ENCODE measurements around the gene GPRC6A.

Gene GPRC6A

DNA sequence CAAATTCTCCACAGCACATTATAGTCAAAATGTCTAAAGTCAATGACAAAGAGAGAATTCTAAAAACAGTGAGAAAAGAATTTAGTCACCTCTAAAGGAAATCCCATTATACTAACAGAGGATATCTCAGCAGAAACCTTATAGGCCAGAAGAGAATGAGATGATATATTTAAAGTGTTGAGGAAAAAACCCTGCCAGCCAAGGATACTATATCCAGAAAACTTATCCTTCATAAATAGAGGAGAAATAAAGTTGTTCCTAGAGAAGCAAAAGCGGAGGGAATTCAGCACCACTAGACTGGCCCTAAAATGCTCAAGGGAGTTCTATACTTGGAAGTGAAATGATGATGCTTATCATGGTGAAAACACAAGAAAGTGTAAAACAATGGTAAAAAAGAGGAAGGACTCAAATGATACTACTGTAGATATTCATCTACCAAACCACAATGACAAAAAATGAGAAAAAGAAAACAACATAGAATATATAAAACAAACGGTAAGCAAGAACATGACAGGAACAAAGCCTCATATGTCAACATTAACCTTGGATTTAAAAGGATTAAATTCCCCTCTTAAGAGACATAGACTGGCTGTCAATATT is 16.7 kb downstream of the GPRC6A start:
- Mint-ChIP-seq H3K27ac (no peak overlapping the region), H3K4me1 (no peaks in the 10 kb centered on the region), H3K4me3 (no peak overlapping the region), H3K36me3 (no peaks in the 10 kb centered on the region), H3K9me3 (peaks cover 11% of the 10 kb centered on the region)
- ATAC-seq (no peak), DNase-seq (ENCODE audit: low spot score in 2 of 2) (no peak)

DNA sequence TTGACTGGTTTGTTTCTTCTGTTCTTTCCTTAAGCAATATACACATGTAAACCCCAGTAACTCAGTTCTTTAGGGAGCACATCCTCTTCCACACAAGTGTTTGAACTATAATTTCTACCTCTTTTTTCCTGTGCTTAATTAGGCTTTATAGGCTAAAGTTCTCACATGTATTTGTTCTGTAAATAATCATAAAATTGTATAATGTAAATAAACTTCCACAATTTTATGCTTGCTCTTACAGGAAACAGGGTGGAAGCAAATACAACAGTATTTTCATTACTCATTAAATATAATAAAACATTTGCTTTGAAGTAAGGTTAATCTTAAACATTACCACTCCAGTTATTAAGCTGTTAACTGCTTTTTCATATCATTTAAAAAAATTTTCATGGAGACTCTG is 26.9 kb downstream of the GPRC6A start:
- DNase-seq (ENCODE audit: low spot score in 2 of 2) (no peak), ATAC-seq (no peak)
- no peaks in the 10 kb centered on the region for H3K36me3 Mint-ChIP-seq
- no peak overlapping the region for H3K27ac Mint-ChIP-seq
- H3K4me1 Mint-ChIP-seq: no peaks in the 10 kb centered on the region
- H3K9me3 Mint-ChIP-seq: no peaks in the 10 kb centered on the region
- H3K4me3 Mint-ChIP-seq: no peak overlapping the region

DNA sequence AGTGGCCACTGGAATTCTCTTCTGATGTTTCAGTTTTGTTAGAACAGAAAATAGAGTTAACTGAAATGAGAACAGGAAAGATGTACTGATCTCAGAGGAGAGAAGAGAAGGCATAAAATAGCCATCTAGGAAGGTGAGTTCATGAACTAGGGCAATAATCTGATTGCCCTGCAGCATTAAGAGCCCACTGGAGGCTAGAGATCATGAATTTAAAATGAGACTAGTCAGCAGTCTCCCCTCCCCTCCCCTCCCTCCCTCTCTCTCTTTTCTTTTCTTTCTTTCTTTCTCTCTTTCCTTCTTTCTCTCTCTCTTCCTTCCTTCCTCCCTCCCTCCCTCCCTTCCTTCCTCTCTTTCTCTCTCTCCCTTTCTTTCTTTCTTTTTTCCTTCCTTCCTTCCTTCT is 28.9 kb downstream of the GPRC6A start:
- DNase-seq (ENCODE audit: low spot score in 2 of 2) (no peak), ATAC-seq (no peak)
- no peak overlapping the region for H3K4me3 Mint-ChIP-seq
- H3K9me3 Mint-ChIP-seq: no peaks in the 10 kb centered on the region
- no peaks in the 10 kb centered on the region for H3K36me3 Mint-ChIP-seq
- H3K4me1 Mint-ChIP-seq: no peaks in the 10 kb centered on the region
- H3K27ac Mint-ChIP-seq: no peak overlapping the region

DNA sequence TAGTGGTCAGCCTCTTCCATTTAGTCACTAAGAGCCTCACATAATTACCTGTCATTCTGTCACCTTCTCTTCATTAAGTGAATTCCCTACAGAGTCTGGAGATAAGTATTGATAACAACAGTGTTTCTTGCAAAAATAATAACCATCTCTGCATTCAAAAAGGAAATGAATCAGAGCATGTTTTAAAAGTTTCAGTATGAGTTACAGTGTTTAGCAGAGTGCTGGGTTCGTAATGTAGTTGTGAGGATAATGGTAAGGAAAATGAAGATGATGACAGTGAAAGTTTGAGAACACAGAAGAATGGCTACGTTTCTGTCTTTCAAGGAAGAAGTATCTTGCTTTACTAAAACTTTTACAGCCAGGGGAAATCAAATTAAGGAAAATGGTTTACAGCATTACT is 31.3 kb downstream of the GPRC6A start:
- DNase-seq (ENCODE audit: low spot score in 2 of 2): no peak
- no peaks in the 10 kb centered on the region for H3K9me3 Mint-ChIP-seq
- no peak overlapping the region for H3K4me3 Mint-ChIP-seq
- H3K4me1 Mint-ChIP-seq: no peaks in the 10 kb centered on the region
- no peaks in the 10 kb centered on the region for H3K36me3 Mint-ChIP-seq
- peak; percentile 40 for ATAC-seq
- no peak overlapping the region for H3K27ac Mint-ChIP-seq

DNA sequence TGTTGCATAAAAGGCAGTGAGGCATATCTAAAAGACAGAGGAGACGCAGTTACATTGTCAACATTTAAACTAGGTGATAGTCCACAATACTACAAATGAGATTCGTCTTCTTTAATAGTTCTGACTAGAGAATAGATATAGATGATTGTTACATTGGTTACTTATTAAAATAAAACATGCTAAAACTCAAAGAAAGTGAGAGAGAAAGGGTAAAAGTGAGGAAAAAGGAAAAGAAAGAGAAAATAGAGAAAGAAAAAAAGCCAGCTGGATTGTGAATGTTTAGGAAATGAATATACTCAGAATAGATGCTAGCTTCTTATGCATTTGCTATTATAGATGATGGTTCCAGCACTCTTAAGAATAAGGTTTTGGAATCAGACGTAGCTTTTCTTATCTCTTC is 35.7 kb downstream of the GPRC6A start:
- Mint-ChIP-seq H3K27ac (no peak overlapping the region), H3K36me3 (no peaks in the 10 kb centered on the region), H3K4me3 (no peak overlapping the region), H3K4me1 (no peaks in the 10 kb centered on the region), H3K9me3 (no peaks in the 10 kb centered on the region)
- no peak for DNase-seq (ENCODE audit: low spot score in 2 of 2)
- no peak for ATAC-seq

DNA sequence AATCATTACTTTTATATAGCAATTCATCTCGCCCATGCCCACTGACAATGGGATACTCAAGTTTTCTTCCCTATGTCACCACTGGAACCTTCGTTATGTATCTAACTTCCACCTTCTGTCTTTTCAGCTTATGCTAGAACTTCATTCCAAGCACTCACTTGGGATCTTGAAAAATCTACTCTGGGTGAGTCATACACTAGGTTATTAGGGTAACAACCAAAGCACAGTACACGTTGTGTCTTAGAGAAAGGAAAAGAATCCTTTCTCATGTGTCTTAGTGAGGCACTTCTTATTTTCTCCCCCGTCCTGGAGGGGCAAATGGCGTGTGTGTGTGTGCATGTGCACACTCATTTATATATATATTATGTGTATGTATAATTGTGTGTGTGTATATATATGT is 45.0 kb downstream of the GPRC6A start:
- Mint-ChIP-seq H3K36me3 (no peaks in the 10 kb centered on the region), H3K9me3 (no peaks in the 10 kb centered on the region), H3K27ac (no peak overlapping the region), H3K4me1 (no peaks in the 10 kb centered on the region), H3K4me3 (no peak overlapping the region)
- DNase-seq (ENCODE audit: low spot score in 2 of 2): no peak
- ATAC-seq: no peak

DNA sequence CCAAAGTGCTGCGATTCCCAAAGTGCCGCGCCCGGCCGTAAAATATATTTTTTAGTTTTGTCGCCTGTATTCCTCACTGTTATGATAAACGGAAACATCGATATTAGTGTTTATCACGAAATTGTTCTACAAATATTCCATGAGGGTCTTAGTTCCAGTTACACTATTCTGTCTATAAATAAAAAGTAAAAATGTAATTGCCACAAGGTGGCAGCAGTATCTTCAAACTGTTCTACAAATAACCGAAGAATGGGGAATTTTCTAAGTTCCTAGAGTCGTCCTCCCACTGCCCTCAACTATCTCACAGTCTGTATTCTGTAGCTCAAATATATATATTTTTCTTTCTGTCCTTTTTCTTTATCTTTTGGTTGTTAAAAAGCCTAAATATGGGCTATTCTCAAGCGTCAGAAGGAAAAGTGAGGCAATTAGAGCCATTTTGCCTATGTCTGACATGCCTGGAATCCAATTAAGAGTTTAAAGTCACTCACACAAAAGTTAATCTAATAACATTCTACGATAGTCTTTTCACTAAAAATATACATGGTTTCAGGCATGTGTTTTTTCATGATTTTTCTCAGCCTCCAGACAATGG is 49.2 kb downstream of the GPRC6A start:
- H3K9me3 Mint-ChIP-seq: no peaks in the 10 kb centered on the region
- no peak for DNase-seq (ENCODE audit: low spot score in 2 of 2)
- ATAC-seq: no peak
- no peak overlapping the region for H3K27ac Mint-ChIP-seq
- no peaks in the 10 kb centered on the region for H3K4me1 Mint-ChIP-seq
- no peak overlapping the region for H3K4me3 Mint-ChIP-seq
- no peaks in the 10 kb centered on the region for H3K36me3 Mint-ChIP-seq

DNA sequence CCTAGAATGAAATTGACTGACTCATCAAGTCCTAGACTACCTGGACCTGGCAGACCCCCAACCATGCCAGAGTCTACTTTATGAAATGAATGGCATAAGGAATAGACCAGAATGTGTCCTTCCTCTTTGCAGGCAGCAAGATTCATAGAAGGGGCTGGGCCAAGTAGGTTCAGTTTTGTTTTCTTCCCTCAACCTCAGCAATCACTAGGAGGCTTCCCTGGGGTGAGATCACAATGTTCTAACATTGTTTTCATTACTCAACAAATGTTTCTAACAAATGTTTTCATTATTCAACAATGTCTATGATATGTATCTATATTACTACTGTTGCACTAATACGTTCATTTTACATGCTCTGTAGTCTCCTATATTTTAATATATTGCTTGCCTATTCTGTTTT is 55.0 kb downstream of the GPRC6A start:
- no peaks in the 10 kb centered on the region for H3K4me1 Mint-ChIP-seq
- DNase-seq (ENCODE audit: low spot score in 2 of 2) (no peak), ATAC-seq (no peak)
- no peaks in the 10 kb centered on the region for H3K9me3 Mint-ChIP-seq
- H3K4me3 Mint-ChIP-seq: no peak overlapping the region
- no peak overlapping the region for H3K27ac Mint-ChIP-seq
- no peaks in the 10 kb centered on the region for H3K36me3 Mint-ChIP-seq

DNA sequence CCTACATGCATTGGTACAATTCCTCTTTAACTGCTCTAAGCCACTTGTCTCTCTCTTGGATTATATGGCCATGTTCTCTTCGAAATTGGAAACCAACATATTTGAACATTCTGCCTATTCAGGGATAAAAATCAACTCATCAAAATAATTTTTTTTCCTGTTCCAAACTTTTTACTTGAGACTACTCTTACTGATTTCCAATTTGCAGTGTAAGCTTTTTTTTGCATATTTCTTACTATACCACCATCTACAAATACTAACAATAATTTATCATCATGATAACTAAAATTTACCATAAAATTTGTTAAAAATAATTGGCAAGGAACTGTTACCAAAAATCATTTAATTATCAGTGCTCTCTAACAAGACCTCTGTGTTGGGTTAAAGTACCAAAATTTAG is 56.4 kb downstream of the GPRC6A start:
- Mint-ChIP-seq H3K4me3 (no peak overlapping the region), H3K27ac (no peak overlapping the region), H3K4me1 (no peaks in the 10 kb centered on the region), H3K9me3 (no peaks in the 10 kb centered on the region), H3K36me3 (no peaks in the 10 kb centered on the region)
- DNase-seq (ENCODE audit: low spot score in 2 of 2) (no peak), ATAC-seq (no peak)

DNA sequence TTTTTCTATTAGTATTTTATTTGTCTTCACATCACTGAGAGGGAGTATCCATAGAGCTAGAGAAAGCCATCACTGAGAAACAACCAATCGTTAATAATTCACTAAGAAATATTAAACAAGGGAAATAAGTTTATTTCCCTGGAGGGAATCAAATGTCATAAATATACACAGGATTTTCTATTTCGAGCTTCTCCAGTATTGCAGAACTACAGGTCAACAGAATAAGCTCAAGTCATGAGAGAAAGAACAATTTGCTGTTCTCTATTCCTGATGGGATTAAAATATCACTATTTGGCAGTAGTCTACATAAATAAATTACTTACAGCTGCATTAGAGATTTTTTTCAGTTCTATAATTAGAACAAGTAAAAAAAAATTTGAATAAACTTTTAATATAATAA is 61.2 kb downstream of the GPRC6A start:
- DNase-seq (ENCODE audit: low spot score in 2 of 2) (no peak), ATAC-seq (no peak)
- no peaks in the 10 kb centered on the region for H3K9me3 Mint-ChIP-seq
- H3K4me1 Mint-ChIP-seq: peaks cover 12% of the 10 kb centered on the region
- H3K36me3 Mint-ChIP-seq: no peaks in the 10 kb centered on the region
- no peak overlapping the region for H3K4me3 Mint-ChIP-seq
- H3K27ac Mint-ChIP-seq: no peak overlapping the region

DNA sequence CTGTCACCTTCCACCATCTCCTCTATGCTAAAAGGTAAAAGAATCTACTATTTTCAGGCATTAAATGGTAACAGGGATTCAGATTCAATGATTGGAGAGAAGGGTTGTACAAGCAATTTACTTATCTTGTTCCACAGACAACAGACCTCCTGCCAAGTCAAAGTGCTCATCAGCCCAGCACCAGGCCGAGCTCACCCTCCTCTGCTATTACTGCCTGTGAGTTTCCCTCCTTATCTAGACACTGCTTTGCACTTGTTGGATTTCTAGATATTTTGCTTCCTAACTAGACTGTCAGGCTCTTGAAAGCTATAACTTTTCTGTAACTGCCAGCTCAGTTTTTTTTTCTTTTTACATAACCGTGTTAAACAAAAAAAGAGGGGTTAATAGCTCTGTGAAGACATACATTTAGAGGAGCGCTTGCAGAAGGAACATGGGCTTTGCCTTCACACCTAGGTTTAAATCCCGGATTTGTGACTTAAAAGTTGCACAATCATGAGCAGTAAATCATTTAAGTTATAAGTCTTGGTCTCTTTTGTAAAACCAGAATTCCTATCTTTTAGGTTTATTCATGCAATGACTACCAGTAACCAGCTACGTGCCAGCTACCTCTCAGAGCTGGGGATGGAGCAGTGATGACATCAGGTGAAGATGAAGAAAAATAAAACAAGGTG is 62.2 kb downstream of the GPRC6A start:
- peak overlapping the region; percentile 31 for H3K4me3 Mint-ChIP-seq
- DNase-seq (ENCODE audit: low spot score in 2 of 2) (no peak), ATAC-seq (no peak)
- no peaks in the 10 kb centered on the region for H3K9me3 Mint-ChIP-seq
- H3K27ac Mint-ChIP-seq: no peak overlapping the region
- peaks cover 12% of the 10 kb centered on the region for H3K4me1 Mint-ChIP-seq
- no peaks in the 10 kb centered on the region for H3K36me3 Mint-ChIP-seq

DNA sequence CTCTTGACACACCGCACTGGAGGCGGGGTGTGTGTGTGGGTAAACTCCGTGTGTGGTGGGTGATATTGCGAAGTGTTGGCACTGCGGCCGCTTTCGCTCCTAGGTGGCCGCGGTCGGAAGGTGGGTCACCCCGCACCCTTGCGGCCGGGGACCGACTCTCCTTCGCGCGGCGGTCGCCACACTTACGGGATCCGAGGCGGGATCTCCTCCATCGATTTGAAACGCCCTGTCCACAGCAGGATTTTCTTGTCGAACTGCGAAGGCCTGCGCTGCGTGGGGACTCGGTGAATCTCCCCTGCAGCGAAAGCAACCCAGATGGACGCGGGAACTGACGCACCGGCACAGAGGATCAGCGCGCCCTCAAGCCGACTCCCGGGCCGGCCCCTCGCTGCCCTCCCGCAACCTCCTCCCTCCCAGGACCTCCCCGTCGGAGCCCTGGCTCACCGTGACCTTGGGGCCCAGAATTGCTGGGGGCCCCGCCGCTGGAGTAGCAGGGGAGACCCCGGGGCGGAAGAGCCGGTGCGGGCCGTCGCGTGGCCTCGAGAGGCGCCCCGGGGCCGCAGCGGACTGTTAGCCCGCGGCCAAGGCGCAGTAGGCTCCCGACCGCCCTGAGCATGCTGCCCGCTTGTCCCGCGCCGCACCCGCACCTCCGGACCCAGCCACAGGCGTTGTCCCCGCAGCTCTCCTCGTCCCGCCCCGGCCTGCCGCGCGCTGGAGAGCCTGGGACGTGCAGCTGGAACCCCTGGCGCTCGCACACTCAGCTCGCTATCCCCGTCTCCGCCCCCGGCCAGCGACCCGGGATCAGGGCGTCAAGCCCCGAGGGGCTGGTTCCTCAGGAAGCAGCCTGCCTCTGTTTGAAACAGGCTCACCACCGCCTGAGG is 63.7 kb downstream of the GPRC6A start, which contains the start of gene FAM162B:
Gene FAM162B (minus strand): TSS at position 759 of the 881 bp plus-strand sequence. CDS start 143 bp downstream, at position 616.
- H3K4me3 Mint-ChIP-seq: peak within 1 kb of the TSS; percentile 31
- peak; percentile 56 for ATAC-seq
- H3K27ac Mint-ChIP-seq: no peak within 1 kb of the TSS
- H3K36me3 Mint-ChIP-seq: no peaks in the 10 kb centered on the region
- DNase-seq (ENCODE audit: low spot score in 2 of 2): peak in 1 of 2 donors; percentile 51
- H3K4me1 Mint-ChIP-seq: peaks cover 12% of the 10 kb centered on the region
- no peaks in the 10 kb centered on the region for H3K9me3 Mint-ChIP-seq

DNA sequence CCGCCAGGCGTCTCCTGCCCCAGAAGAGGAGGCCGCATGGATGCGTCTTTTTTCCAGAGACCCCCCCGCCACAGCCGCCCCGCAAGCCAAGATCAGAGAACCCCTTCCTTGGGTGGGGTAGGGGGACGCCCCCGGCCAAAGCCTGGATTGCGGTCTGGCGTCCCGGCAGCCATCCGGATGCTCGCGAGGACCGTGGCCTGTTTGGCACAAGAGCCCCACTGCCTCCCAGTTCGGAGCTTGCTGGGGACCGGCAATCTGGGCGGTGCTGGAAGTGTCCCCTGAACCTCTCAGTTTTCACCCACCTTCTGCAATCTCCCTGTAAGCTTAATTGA is 64.3 kb downstream of the GPRC6A start:
- Mint-ChIP-seq H3K36me3 (no peaks in the 10 kb centered on the region), H3K4me1 (peaks cover 12% of the 10 kb centered on the region), H3K27ac (no peak overlapping the region), H3K9me3 (no peaks in the 10 kb centered on the region), H3K4me3 (peak overlapping the region; percentile 31)
- ATAC-seq (no peak), DNase-seq (ENCODE audit: low spot score in 2 of 2) (no peak)

DNA sequence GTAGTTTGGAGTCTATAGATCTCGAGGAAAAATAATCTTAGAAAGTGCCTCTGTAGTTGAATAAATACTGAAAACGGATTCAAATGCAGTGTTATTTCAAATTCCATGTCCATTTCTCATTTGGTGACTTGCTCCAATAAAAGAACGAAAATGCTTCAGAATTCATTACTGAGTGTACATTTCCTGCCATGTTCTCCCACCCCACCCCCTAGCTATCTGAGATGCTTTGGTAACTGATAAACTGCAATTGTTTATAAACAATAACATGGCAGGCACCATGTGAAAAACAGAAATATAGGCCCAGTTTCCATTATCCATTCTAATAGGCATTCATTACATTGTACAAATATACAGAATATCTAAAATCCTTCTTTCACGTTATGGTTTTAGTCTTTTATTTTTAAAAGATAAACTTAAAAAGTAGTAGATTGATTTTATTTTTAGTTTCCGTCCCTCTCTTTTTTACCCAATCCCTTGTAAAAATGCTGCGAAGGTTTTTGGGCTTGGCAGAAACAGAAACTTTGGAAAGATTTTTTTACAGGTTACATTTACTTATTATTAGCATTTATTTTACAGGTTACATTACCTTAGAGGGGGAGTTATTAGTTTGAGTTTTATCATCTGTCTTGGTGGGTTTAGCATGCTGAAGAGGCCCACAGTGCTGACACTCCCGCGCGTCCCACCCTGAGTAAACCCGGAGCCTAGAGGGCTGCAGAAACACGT is 64.8 kb downstream of the GPRC6A start:
- Mint-ChIP-seq H3K4me1 (peaks cover 12% of the 10 kb centered on the region), H3K9me3 (no peaks in the 10 kb centered on the region), H3K27ac (no peak overlapping the region), H3K4me3 (peak overlapping the region; percentile 31), H3K36me3 (no peaks in the 10 kb centered on the region)
- no peak for ATAC-seq
- no peak for DNase-seq (ENCODE audit: low spot score in 2 of 2)

DNA sequence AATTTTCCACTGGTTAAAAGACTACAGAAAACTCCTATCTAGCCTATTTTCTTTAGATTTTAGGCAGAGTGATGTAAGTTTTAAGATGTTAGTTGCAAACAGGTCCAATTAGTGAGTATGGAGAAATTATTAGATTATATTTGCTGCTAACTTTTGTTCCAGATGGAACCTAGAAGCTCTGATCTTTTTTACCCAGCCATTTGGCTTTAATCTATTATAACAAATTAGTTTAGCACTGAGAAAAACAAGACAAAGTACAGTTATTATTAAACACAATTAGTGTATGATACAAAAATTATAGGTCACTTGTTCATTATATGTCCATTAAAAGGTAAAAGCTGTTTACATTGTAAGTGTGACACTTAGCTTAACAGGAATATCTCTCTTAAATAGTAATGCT is 65.8 kb downstream of the GPRC6A start:
- Mint-ChIP-seq H3K4me3 (no peak overlapping the region), H3K36me3 (no peaks in the 10 kb centered on the region), H3K9me3 (no peaks in the 10 kb centered on the region), H3K27ac (no peak overlapping the region), H3K4me1 (peaks cover 12% of the 10 kb centered on the region)
- DNase-seq (ENCODE audit: low spot score in 2 of 2) (no peak), ATAC-seq (no peak)
